ENCODE data around the gene ITIH4. TPM values are rescaled to one million over a fixed set of nuclear protein-coding genes. Genes with fewer than 3 reads are reported as not detected.

The ITIH4 gene
- total and polyA plus RNA-seq, 2 of the 13 experiments (the other 11 are each of a cell fraction or from before 2014, with no cell fraction given) = 2.7 to 5.3 TPM

GRCh38 chr3:52845157-52845556 lies 14.7 kb upstream of the ITIH4 start (continued):
- TF ChIP-seq ESRRA (CRISPR knock-in tag; IDR thresholded peaks at IDR 0.05; ENCODE audit: low read depth) = no peak
- TF ChIP-seq ZNF354B (CRISPR knock-in tag; IDR thresholded peaks at IDR 0.05) = no peak
- no peak; the same call in 1 of the 2 replicates for TF ChIP-seq ZNF644 (CRISPR knock-in tag; IDR thresholded peaks at IDR 0.05; ENCODE audit: low read depth)
- TF ChIP-seq ZMYM4 (CRISPR knock-in tag; IDR thresholded peaks at IDR 0.05) = no peak
- no peak for TF ChIP-seq ZEB1 (IDR thresholded peaks at IDR 0.05; ENCODE audit: insufficient replicate concordance, low read depth)
- TF ChIP-seq ELF3 (CRISPR knock-in tag; IDR thresholded peaks at IDR 0.05) = peak; percentile 35; the same call in 1 of the 2 replicates
- no peak for TF ChIP-seq ELK4 (CRISPR knock-in tag; IDR thresholded peaks at IDR 0.05; ENCODE audit: borderline replicate concordance)
- no peak for TF ChIP-seq ZNF207 (IDR thresholded peaks at IDR 0.05; ENCODE audit: borderline replicate concordance)
- no peak for TF ChIP-seq TSC22D2 (CRISPR knock-in tag; IDR thresholded peaks at IDR 0.05; ENCODE audit: borderline replicate concordance)
- TF ChIP-seq ZNF329 (CRISPR knock-in tag; IDR thresholded peaks at IDR 0.05; ENCODE audit: low read depth) = no peak
- TF ChIP-seq SMAD3 (CRISPR knock-in tag; IDR thresholded peaks at IDR 0.05) = no peak
- TF ChIP-seq DZIP1 (CRISPR knock-in tag; IDR thresholded peaks at IDR 0.05) = no peak
- TF ChIP-seq BCL6 (CRISPR knock-in tag; IDR thresholded peaks at IDR 0.05) = peak; percentile 32; the same call in 1 of the 2 replicates
- TF ChIP-seq ZNF235 (CRISPR knock-in tag; IDR thresholded peaks at IDR 0.05; ENCODE audit: borderline replicate concordance) = no peak
- no peak for TF ChIP-seq ZFY (CRISPR knock-in tag; IDR thresholded peaks at IDR 0.05)
- TF ChIP-seq ATF7 (IDR thresholded peaks at IDR 0.05) = no peak
- TF ChIP-seq ATF7 (CRISPR knock-in tag; IDR thresholded peaks at IDR 0.05) = no peak
- no peak for TF ChIP-seq TCF7 (IDR thresholded peaks at IDR 0.05; ENCODE audit: low read depth)
- TF ChIP-seq KDM6A (CRISPR knock-in tag; IDR thresholded peaks at IDR 0.05; ENCODE audit: low read depth) = no peak
- TF ChIP-seq ATF2 (CRISPR knock-in tag; IDR thresholded peaks at IDR 0.05) = no peak
- TF ChIP-seq, protein P1, sequence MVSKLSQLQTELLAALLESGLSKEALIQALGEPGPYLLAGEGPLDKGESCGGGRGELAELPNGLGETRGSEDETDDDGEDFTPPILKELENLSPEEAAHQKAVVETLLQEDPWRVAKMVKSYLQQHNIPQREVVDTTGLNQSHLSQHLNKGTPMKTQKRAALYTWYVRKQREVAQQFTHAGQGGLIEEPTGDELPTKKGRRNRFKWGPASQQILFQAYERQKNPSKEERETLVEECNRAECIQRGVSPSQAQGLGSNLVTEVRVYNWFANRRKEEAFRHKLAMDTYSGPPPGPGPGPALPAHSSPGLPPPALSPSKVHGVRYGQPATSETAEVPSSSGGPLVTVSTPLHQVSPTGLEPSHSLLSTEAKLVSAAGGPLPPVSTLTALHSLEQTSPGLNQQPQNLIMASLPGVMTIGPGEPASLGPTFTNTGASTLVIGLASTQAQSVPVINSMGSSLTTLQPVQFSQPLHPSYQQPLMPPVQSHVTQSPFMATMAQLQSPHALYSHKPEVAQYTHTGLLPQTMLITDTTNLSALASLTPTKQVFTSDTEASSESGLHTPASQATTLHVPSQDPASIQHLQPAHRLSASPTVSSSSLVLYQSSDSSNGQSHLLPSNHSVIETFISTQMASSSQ (IDR thresholded peaks at IDR 0.05; ENCODE audit: low read depth) = no peak
- TF ChIP-seq, protein P1 (CRISPR knock-in tag; IDR thresholded peaks at IDR 0.05; ENCODE audit: borderline replicate concordance) = peak; percentile 26; the same call in 1 of the 2 replicates
- TF ChIP-seq ZNF468 (CRISPR knock-in tag; IDR thresholded peaks at IDR 0.05) = no peak
- TF ChIP-seq ZNF460 (CRISPR knock-in tag; IDR thresholded peaks at IDR 0.05; ENCODE audit: borderline replicate concordance) = no peak

Measured in HepG2 (cell line).